HepG2 (cell line): Measurements from ENCODE around the gene ZNF382. TPM values are rescaled to one million over a fixed set of nuclear protein-coding genes. Genes with fewer than 3 reads are reported as not detected.

Source experiments
- ARNT2 ChIP-seq: sonication (generic); formaldehyde crosslinking; IDR thresholded peaks from 2 replicates; pipeline ENCODE4 v1.8.0; 2022; ENCODE audit warnings: mild to moderate bottlenecking, low read depth, missing genetic modification reagents, moderate library complexity
- ARNTL ChIP-seq: sonication (generic); formaldehyde crosslinking; IDR thresholded peaks from 2 replicates; pipeline ENCODE4 v1.4.0; 2020; ENCODE audit warnings: mild to moderate bottlenecking, missing genetic modification reagents
- CEBPG ChIP-seq: IDR thresholded peaks from 2 replicates; pipeline ENCODE4 v1.6.1; 2016
- FOXC1 ChIP-seq: sonication (generic); formaldehyde crosslinking; IDR thresholded peaks from 2 replicates; pipeline ENCODE4 v1.8.0; 2022; ENCODE audit warnings: mild to moderate bottlenecking, missing genetic modification reagents, borderline replicate concordance
- KDM5A ChIP-seq: fragments of 200-600 bp; sonication (generic); IDR thresholded peaks from 2 replicates; pipeline ENCODE4 v1.7.0; 2018; ENCODE audit warnings: antibody characterized with exemption, mild to moderate bottlenecking, low read length, borderline replicate concordance
- NR2F1 ChIP-seq, 2 experiments: fragments of 450-650 bp in 1 of 2; formaldehyde crosslinking in 1 of 2; IDR thresholded peaks; 2 replicates each; pipeline versions ENCODE4 v1.5.0 to v1.6.1; 2016 to 2020; ENCODE audit warnings: mild to moderate bottlenecking in 1 of 2, missing compliant biosample characterization in 1 of 2, missing genetic modification reagents in 1 of 2, moderate library complexity in 1 of 2
- RCOR2 ChIP-seq: IDR thresholded peaks from 2 replicates; pipeline ENCODE4 v1.6.1; 2016; ENCODE audit warnings: missing biosample characterization, missing genetic modification reagents
- RELA ChIP-seq: sonication (generic); formaldehyde crosslinking; IDR thresholded peaks from 2 replicates; pipeline ENCODE4 v1.4.0; 2020; ENCODE audit warnings: missing genetic modification reagents
- RERE ChIP-seq: IDR thresholded peaks from 2 replicates; pipeline ENCODE4 v1.6.1; 2016; ENCODE audit warnings: low read depth, missing genetic modification reagents, missing compliant biosample characterization
- SIN3B ChIP-seq: fragments of 150-350 bp; IDR thresholded peaks from 2 replicates; pipeline ENCODE4 v1.6.1; 2014; ENCODE audit warnings: low read length
- SNAI1 ChIP-seq: sonication (generic); formaldehyde crosslinking; IDR thresholded peaks from 2 replicates; pipeline ENCODE4 v1.5.0; 2020; ENCODE audit warnings: mild to moderate bottlenecking, missing genetic modification reagents, borderline replicate concordance
- SPEN ChIP-seq: sonication (generic); formaldehyde crosslinking; IDR thresholded peaks from 2 replicates; pipeline ENCODE4 v1.5.1; 2020; ENCODE audit warnings: low read depth, mild to moderate bottlenecking, missing genetic modification reagents
- SYNCRIP ChIP-seq: fragments of 200-400 bp; formaldehyde crosslinking; IDR thresholded peaks from 2 replicates; pipeline ENCODE4 v1.6.1; 2018; ENCODE audit warnings: mild to moderate bottlenecking, low read depth, low read length; ENCODE audit not compliant: insufficient read depth
- TARDBP ChIP-seq: sonication (generic); formaldehyde crosslinking; IDR thresholded peaks from 2 replicates; pipeline ENCODE4 v1.8.0; 2022; ENCODE audit warnings: mild to moderate bottlenecking, missing genetic modification reagents
- TCF12 ChIP-seq, 2 experiments: fragments of 450-650 bp in 1 of 2; sonication (generic) in 1 of 2; formaldehyde crosslinking in 1 of 2; IDR thresholded peaks; 2 replicates each; pipeline versions ENCODE4 v1.6.1 to v1.8.0; 2017 to 2022; ENCODE audit warnings: antibody characterized with exemption in 1 of 2, mild to moderate bottlenecking in 1 of 2, missing genetic modification reagents in 1 of 2, moderate library complexity in 1 of 2
- TCF7 ChIP-seq: sonication (generic); IDR thresholded peaks from 2 replicates; pipeline ENCODE4 v1.6.1; 2016; ENCODE audit warnings: antibody characterized with exemption, low read depth
- ZBTB25 ChIP-seq: IDR thresholded peaks from 2 replicates; pipeline ENCODE4 v1.6.1; 2018; ENCODE audit warnings: missing genetic modification reagents
- ZNF839 ChIP-seq: sonication (generic); formaldehyde crosslinking; IDR thresholded peaks from 2 replicates; pipeline ENCODE4 v1.4.0; 2020; ENCODE audit warnings: missing genetic modification reagents, mild to moderate bottlenecking, borderline replicate concordance
- polyA plus RNA-seq, 8 experiments: library from polyadenylated mRNA; depleted of rRNA in 3 of 8; stranded (reverse) in 7 of 8; unstranded in 1 of 8; fragments of >200 nt; fragmentation: Illumina TruSeq in 4 of 8; extraction: Trizol in 4 of 8; gene quantifications; 2 replicates each; pipeline versions ENCODE4 v1.2.1 to v1.2.3, GENCODE V29; 2011 to 2016; ENCODE audit warnings: low read depth in 4 of 8, missing spikeins in 1 of 8, mixed read lengths in 1 of 8; ENCODE audit not compliant: insufficient read depth in 1 of 8
- total RNA-seq, 5 experiments: library from RNA; depleted of rRNA; stranded (reverse); fragments of >200 nt; fragmentation: Illumina TruSeq; extraction: Trizol; gene quantifications; 2 replicates each; pipeline ENCODE4 v1.2.3, GENCODE V29; 2016; ENCODE audit warnings: low read depth in 1 of 5
- TF ChIP-seq, protein P1 (sequence below): sonication (generic); formaldehyde crosslinking; IDR thresholded peaks from 2 replicates; pipeline ENCODE4 v1.4.0; 2020; ENCODE audit warnings: missing genetic modification reagents
- TF ChIP-seq, protein P2 (sequence below): sonication (generic); formaldehyde crosslinking; IDR thresholded peaks from 2 replicates; pipeline ENCODE4 v1.4.0; 2020; ENCODE audit warnings: mild to moderate bottlenecking, low read depth, missing genetic modification reagents
- TF ChIP-seq, protein P3 (sequence below): fragments of 450-650 bp; IDR thresholded peaks from 2 replicates; pipeline ENCODE4 v1.6.1; 2016

The ZNF382 gene
- total and polyA plus RNA-seq, 2 of the 13 experiments (the other 11 are each of a cell fraction or from before 2014, with no cell fraction given): 2.3 to 6.8 TPM

GRCh38 chr19:36604656-36605100 is 435 bp upstream of the ZNF382 start (continued):
- TF ChIP-seq TARDBP (CRISPR knock-in tag): no peak
- TF ChIP-seq RELA (CRISPR knock-in tag): no peak
- no peak for TF ChIP-seq NR2F1 (CRISPR knock-in tag; IDR thresholded peaks at IDR 0.05)
- TF ChIP-seq, protein P1, sequence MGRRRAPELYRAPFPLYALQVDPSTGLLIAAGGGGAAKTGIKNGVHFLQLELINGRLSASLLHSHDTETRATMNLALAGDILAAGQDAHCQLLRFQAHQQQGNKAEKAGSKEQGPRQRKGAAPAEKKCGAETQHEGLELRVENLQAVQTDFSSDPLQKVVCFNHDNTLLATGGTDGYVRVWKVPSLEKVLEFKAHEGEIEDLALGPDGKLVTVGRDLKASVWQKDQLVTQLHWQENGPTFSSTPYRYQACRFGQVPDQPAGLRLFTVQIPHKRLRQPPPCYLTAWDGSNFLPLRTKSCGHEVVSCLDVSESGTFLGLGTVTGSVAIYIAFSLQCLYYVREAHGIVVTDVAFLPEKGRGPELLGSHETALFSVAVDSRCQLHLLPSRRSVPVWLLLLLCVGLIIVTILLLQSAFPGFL (CRISPR knock-in tag): no peak
- TF ChIP-seq KDM5A: no peak
- TF ChIP-seq ARNT2: peak; percentile 20; the same call in 1 of the 2 replicates
- TF ChIP-seq RERE (CRISPR knock-in tag): no peak
- TF ChIP-seq ZNF839 (CRISPR knock-in tag): no peak
- peak; percentile 13; the same call in 1 of the 2 replicates for TF ChIP-seq SPEN (CRISPR knock-in tag)
- 0 out of 2 replicates have a peak, but pooled peaks have one; percentile 25 for TF ChIP-seq ARNTL (CRISPR knock-in tag)
- no peak for TF ChIP-seq ZBTB25 (CRISPR knock-in tag)
- TF ChIP-seq TCF12 (IDR thresholded peaks at IDR 0.05): no peak
- TF ChIP-seq TCF12 (CRISPR knock-in tag; IDR thresholded peaks at IDR 0.05): no peak
- TF ChIP-seq SNAI1 (CRISPR knock-in tag): peak; percentile 99
- peak; percentile 82 for TF ChIP-seq SIN3B
- TF ChIP-seq SYNCRIP: no peak
- TF ChIP-seq CEBPG (CRISPR knock-in tag): no peak
- no peak for TF ChIP-seq FOXC1 (CRISPR knock-in tag)
- TF ChIP-seq RCOR2 (CRISPR knock-in tag): no peak
- TF ChIP-seq, protein P2, sequence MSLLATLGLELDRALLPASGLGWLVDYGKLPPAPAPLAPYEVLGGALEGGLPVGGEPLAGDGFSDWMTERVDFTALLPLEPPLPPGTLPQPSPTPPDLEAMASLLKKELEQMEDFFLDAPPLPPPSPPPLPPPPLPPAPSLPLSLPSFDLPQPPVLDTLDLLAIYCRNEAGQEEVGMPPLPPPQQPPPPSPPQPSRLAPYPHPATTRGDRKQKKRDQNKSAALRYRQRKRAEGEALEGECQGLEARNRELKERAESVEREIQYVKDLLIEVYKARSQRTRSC (CRISPR knock-in tag): no peak
- TF ChIP-seq TCF7: no peak
- TF ChIP-seq, protein P3, sequence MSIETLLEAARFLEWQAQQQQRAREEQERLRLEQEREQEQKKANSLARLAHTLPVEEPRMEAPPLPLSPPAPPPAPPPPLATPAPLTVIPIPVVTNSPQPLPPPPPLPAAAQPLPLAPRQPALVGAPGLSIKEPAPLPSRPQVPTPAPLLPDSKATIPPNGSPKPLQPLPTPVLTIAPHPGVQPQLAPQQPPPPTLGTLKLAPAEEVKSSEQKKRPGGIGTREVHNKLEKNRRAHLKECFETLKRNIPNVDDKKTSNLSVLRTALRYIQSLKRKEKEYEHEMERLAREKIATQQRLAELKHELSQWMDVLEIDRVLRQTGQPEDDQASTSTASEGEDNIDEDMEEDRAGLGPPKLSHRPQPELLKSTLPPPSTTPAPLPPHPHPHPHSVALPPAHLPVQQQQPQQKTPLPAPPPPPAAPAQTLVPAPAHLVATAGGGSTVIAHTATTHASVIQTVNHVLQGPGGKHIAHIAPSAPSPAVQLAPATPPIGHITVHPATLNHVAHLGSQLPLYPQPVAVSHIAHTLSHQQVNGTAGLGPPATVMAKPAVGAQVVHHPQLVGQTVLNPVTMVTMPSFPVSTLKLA: 0 out of 2 replicates have a peak, but pooled peaks have one; percentile 18
